Epithelial cell of proximal tubule (primary cell): ENCODE measurements around the gene AGXT2. TPM values are rescaled to one million over a fixed set of nuclear protein-coding genes. Genes with fewer than 3 reads are reported as not detected.
A peak's percentile ranks its signal among the peaks of the same experiment; 100 is the strongest.

ENCODE experiments used
- DNase-seq: peaks from one replicate; pipeline ENCODE4 v3.0.0-alpha.2; 2011; ENCODE audit warnings: low read depth
- H3K4me3 ChIP-seq: 2 replicates; pipeline ENCODE4 v1.5.1; 2011; ENCODE audit warnings: low read depth, mild to moderate bottlenecking, low read length
- total RNA-seq: library from RNA; depleted of rRNA; stranded (reverse); fragments of >200 nt; gene quantifications from 2 replicates; pipeline ENCODE4 v1.2.3, GENCODE V29; 2015
- TF ChIP-seq, protein P1 (sequence below): conservative IDR thresholded peaks from 2 replicates; pipeline ENCODE4 v1.5.1; 2012; ENCODE audit warnings: low read depth, mild to moderate bottlenecking, low read length

AGXT2 gene, protein sequence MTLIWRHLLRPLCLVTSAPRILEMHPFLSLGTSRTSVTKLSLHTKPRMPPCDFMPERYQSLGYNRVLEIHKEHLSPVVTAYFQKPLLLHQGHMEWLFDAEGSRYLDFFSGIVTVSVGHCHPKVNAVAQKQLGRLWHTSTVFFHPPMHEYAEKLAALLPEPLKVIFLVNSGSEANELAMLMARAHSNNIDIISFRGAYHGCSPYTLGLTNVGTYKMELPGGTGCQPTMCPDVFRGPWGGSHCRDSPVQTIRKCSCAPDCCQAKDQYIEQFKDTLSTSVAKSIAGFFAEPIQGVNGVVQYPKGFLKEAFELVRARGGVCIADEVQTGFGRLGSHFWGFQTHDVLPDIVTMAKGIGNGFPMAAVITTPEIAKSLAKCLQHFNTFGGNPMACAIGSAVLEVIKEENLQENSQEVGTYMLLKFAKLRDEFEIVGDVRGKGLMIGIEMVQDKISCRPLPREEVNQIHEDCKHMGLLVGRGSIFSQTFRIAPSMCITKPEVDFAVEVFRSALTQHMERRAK
- not detected in 2 replicates for total RNA-seq

DNA sequence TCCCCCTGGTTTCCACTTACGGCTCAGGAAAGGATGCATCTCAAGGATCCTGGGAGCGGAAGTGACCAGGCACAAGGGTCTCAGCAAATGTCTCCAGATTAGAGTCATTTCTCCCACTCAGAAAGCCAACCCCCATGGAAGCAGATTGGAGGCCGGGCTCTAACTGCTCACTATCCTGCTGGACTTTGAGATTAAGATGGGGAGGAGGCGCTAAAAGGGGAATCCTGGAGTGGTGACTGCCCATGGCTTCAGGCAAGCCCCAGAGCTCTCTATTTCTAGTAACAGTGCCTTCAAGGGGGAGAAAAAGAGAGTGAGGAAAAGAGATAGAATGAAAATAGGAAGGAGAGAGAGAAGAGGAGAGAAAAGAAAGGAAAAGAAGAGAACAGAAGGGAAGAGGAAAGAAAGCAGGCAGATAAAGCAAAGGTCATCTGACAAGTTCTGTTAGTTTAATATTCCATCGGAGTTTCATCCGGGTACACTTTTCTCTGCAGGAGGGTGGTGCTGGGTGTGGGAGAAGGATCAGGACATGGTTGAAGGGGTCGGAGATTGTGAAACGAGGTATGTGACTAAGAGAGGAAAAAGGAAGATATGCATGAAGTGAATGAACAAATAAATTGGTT, at the start of gene AGXT2:
AGXT2 (minus strand) TSS at position 165 of the 620 bp plus-strand sequence; CDS start at position 108, 57 bp downstream.
- TF ChIP-seq, protein P1, sequence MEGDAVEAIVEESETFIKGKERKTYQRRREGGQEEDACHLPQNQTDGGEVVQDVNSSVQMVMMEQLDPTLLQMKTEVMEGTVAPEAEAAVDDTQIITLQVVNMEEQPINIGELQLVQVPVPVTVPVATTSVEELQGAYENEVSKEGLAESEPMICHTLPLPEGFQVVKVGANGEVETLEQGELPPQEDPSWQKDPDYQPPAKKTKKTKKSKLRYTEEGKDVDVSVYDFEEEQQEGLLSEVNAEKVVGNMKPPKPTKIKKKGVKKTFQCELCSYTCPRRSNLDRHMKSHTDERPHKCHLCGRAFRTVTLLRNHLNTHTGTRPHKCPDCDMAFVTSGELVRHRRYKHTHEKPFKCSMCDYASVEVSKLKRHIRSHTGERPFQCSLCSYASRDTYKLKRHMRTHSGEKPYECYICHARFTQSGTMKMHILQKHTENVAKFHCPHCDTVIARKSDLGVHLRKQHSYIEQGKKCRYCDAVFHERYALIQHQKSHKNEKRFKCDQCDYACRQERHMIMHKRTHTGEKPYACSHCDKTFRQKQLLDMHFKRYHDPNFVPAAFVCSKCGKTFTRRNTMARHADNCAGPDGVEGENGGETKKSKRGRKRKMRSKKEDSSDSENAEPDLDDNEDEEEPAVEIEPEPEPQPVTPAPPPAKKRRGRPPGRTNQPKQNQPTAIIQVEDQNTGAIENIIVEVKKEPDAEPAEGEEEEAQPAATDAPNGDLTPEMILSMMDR = no peak
- peak within 1 kb of the TSS; percentile 58 for H3K4me3 ChIP-seq
- DNase-seq = peak; percentile 83

DNA sequence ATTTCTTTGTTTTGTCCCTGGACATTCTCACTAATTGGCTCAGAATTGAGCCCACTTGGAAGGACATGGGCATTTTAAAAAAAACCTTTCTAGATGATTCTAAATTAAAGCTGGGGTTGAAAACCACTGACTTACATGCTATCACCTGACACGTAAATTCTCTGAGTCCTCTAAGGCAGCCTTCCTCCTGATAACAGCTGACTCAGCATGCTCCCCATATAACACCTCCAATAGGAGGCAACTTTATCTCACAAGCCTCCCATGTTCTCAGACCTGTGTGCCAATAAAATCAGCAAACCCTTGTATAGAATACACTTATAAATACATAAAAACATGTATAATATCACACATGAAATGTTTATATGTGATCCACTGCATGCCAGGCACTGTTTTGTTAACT, 49.2 kb upstream of the AGXT2 start:
- no peak for DNase-seq
- no peak overlapping the region for H3K4me3 ChIP-seq
- TF ChIP-seq, protein P1 = no peak

DNA sequence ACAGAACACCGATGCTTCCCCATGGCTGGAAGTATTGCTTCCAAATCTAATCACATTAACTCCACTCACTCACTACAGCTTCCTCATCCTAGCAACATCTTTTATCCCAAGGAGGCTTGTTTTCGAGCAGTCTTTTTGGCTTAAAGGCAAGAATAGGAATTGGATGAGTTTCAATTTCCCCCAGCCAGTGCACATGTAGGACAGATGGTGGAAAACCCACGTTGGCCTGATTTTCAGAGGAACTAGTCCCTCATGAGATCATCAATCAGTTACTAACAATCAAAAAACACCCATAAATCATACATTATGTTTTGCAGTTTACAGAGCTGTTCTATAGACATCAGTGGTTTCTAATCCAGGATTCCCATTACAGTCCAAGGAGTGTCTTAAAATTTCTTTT, 48.5 kb upstream of the AGXT2 start:
- no peak overlapping the region for H3K4me3 ChIP-seq
- TF ChIP-seq, protein P1 = no peak
- no peak for DNase-seq

DNA sequence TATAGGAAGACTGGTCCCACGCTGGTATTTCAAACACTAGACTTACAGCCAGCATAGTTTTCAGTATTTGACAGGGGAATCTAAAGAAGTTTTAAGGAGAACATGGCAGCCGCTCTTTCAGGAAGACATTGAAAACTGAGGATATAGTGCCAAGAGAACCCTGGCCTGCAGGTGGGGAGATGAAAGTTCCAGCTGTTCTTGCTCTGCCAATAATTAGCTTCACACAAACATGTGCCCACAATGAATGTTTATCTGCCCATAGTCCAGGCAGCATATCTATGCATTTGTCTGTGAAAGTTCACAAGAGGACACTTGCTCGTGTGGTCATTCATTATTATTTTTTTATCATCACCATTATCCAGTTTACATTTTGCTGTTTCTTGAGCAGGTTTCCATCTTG, 47.6 kb upstream of the AGXT2 start:
- TF ChIP-seq, protein P1 = no peak
- no peak for DNase-seq
- no peak overlapping the region for H3K4me3 ChIP-seq

DNA sequence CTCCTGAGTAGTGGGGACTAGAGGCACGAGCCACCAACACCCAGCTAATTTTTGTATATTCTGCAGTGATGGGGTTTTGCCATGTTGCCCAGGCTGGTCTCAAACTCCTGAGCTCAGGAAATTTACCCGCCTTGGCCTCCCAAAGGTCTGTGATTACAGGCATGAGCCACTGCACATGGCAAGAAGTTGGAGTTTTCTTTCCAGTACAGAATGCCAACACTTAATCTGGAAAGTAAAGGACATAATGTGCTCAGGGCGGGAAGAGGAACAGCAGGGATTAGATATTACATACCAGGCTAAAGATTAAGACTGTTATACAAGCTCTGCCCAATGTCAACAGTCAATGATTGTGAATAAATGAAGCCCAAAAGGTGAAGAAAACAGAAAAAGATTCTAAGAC, 47.2 kb upstream of the AGXT2 start:
- no peak overlapping the region for H3K4me3 ChIP-seq
- no peak for DNase-seq
- TF ChIP-seq, protein P1 = no peak

DNA sequence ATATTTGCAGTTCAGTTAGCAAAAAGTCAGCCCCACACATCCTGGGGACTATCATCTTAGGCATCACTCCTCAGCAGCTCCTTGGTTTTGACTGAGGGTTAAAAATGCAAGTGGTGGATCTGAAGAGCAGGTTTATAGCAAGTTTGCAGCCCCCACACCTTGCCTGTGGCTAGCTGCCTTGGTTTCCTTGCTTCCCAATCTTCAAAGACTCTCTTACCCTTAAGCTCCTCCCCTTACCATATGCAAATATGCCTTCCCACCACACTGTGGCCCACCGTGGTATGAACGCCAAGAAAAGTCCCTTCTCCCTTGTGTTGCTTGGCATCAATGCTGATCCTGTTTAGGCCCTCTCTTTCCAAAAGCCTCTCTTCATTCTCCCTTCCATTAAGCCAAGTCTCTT, 45.0 kb upstream of the AGXT2 start:
- TF ChIP-seq, protein P1 = no peak
- no peak overlapping the region for H3K4me3 ChIP-seq
- no peak for DNase-seq

DNA sequence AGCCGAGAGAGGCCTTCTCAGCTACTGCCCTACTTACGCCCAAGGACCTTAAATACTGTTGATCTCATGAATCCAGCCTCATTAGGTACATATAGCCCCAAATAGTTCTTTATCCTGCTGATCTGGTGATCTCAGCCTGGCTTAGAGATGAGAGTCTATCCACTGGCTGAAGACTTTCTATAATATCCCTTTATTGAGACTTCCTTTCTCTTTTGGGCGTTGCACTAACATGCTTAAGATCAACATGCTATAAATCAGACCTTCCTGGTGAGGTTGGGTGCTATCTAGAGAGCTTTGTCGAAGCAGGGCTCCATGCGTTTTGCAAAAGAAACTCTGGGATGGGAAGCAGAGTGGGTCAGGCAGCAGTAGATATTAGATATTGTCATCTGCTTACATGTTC, 44.0 kb upstream of the AGXT2 start:
- no peak overlapping the region for H3K4me3 ChIP-seq
- no peak for DNase-seq
- TF ChIP-seq, protein P1 = no peak
